Endothelial cell of umbilical vein (primary cell): ENCODE measurements around the gene ARFIP1. TPM values are rescaled to one million over a fixed set of nuclear protein-coding genes. Genes with fewer than 3 reads are reported as not detected.

Source experiments
- BruUV-seq: library from RNA; stranded (reverse); fragments of 400-500 nt; replicated peaks from 2 replicates; lab custom pipeline; 2021; lab: Mats Ljungman, UMichigan
- CTCF ChIA-PET: fragments of 300-600, 350-600 bp; sonication (Branson Sonifier 250); formaldehyde crosslinking; loops from one replicate; lab custom pipeline; 2021; ENCODE audit warnings: antibody characterized with exemption, inconsistent platforms; lab: Charles Lee
- POLR2A ChIA-PET: fragments of 300-600, 350-600 bp; sonication (Branson Sonifier 250); formaldehyde crosslinking; loops from one replicate; lab custom pipeline; 2021; ENCODE audit warnings: antibody characterized with exemption, inconsistent platforms; lab: Charles Lee
- DNase-seq: peaks from one replicate; pipeline ENCODE4 v3.0.0-alpha.2; 2011; ENCODE audit warnings: low read depth, low spot score
- FAIRE-seq: peaks from 2 replicates; lab custom pipeline; 2011; peaks lifted over from hg19 to GRCh38; lab: Jason Lieb, UNC
- H2AFZ ChIP-seq: 2 replicates; pipeline ENCODE4 v1.6.0; 2012; ENCODE audit warnings: low read depth, low read length, control low read depth, inconsistent platforms
- H3K27ac ChIP-seq: 2 replicates; pipeline ENCODE4 v1.5.1; 2011; ENCODE audit warnings: low read depth, mild to moderate bottlenecking, control low read depth, low read length, moderate library complexity; ENCODE audit not compliant: insufficient read depth
- H3K27me3 ChIP-seq, 2 experiments: 2 replicates each; pipeline versions ENCODE4 v1.6.0 to v1.6.1; 2011; ENCODE audit warnings: low read length in 2 of 2, mixed read lengths in 1 of 2; ENCODE audit not compliant: control insufficient read depth in 2 of 2, insufficient read depth in 2 of 2
- H3K36me3 ChIP-seq, 2 experiments: 2 replicates in 1 of 2; 3 replicates in 1 of 2; pipeline ENCODE4 v1.5.1; 2011; ENCODE audit warnings: low read length in 2 of 2, mild to moderate bottlenecking in 1 of 2, moderate library complexity in 1 of 2; ENCODE audit not compliant: control insufficient read depth in 2 of 2, insufficient read depth in 2 of 2; ENCODE audit errors: extremely low read depth in 1 of 2
- H3K4me1 ChIP-seq: 3 replicates; pipeline ENCODE4 v1.5.1; 2011; ENCODE audit warnings: mild to moderate bottlenecking, low read length; ENCODE audit not compliant: control insufficient read depth, insufficient read depth; ENCODE audit errors: extremely low read depth
- H3K4me2 ChIP-seq: 2 replicates; pipeline ENCODE4 v1.6.1; 2011; ENCODE audit warnings: low read length, control low read depth, mixed read lengths; ENCODE audit not compliant: insufficient read depth
- H3K4me3 ChIP-seq, 3 experiments: fragments of 200-600 bp in 1 of 3; sonication (generic), shearing (Covaris generic) in 1 of 3; replicated peaks in 1 of 3; 2 replicates each; pipeline ENCODE4 v1.5.1; 2011 to 2016; ENCODE audit warnings: control low read depth in 3 of 3, low read length in 3 of 3, mild to moderate bottlenecking in 2 of 3, inconsistent platforms in 1 of 3, low read depth in 1 of 3, moderate library complexity in 1 of 3; ENCODE audit not compliant: insufficient read depth in 1 of 3
- H3K79me2 ChIP-seq: 2 replicates; pipeline ENCODE4 v1.6.0; 2012; ENCODE audit warnings: low read length, inconsistent platforms; ENCODE audit not compliant: control insufficient read depth, insufficient read depth
- H3K9ac ChIP-seq: replicated peaks from 2 replicates; pipeline ENCODE3; 2011; ENCODE audit warnings: low read length, control low read depth; ENCODE audit not compliant: insufficient read depth; ENCODE audit errors: extremely low read depth
- H3K9me1 ChIP-seq: replicated peaks from 3 replicates; pipeline ENCODE4 v1.6.0; 2011; ENCODE audit warnings: mild to moderate bottlenecking, low read length; ENCODE audit not compliant: control insufficient read depth, insufficient read depth; ENCODE audit errors: extremely low read depth
- H3K9me3 ChIP-seq: replicated peaks from 2 replicates; pipeline ENCODE4 v1.5.1; 2012; ENCODE audit warnings: low read length, inconsistent platforms; ENCODE audit not compliant: control insufficient read depth, insufficient read depth
- H4K20me1 ChIP-seq: replicated peaks from 2 replicates; pipeline ENCODE3; 2011; ENCODE audit warnings: mild to moderate bottlenecking, low read length; ENCODE audit not compliant: control insufficient read depth, insufficient read depth; ENCODE audit errors: extremely low read depth
- EZH2 ChIP-seq: IDR thresholded peaks from 2 replicates; pipeline ENCODE4 v1.6.1; 2012; ENCODE audit warnings: borderline replicate concordance, low read depth, mild to moderate bottlenecking, moderate library complexity, low read length, inconsistent platforms; ENCODE audit not compliant: severe bottlenecking
- FOS ChIP-seq: IDR thresholded peaks from 2 replicates; pipeline ENCODE4 v1.6.1; 2011; ENCODE audit warnings: mild to moderate bottlenecking, low read length, moderate library complexity, borderline replicate concordance; ENCODE audit not compliant: insufficient read depth
- JUN ChIP-seq: IDR thresholded peaks from 2 replicates; pipeline ENCODE4 v1.6.1; 2011; ENCODE audit warnings: borderline replicate concordance, low read depth; ENCODE audit not compliant: insufficient read length, insufficient read depth
- MYC ChIP-seq: IDR thresholded peaks from one replicate; pipeline ENCODE4 v1.6.1; 2011; ENCODE audit warnings: mild to moderate bottlenecking, low read depth, low read length
- dilution Hi-C: fragments of 300-500 bp; cut with MboI; formaldehyde crosslinking; loops from one replicate; pipeline ENCODE4 v1.15.0; 2019; ENCODE audit warnings: low sequenced_read_pairs; ENCODE audit not compliant: extremely low pct_ligation_motif_present
- intact Hi-C: fragments of 100-400 bp; cut with micrococcal nuclease; formaldehyde crosslinking; loops from one replicate; pipeline ENCODE4 v1.10.0; 2022
- polyA plus RNA-seq, 4 experiments: library from polyadenylated mRNA; depleted of rRNA in 3 of 4; stranded (reverse) in 3 of 4; unstranded in 1 of 4; fragments of >200 nt; gene quantifications; 2 replicates each; pipeline versions ENCODE4 v1.2.1 to v1.2.3, GENCODE V29; 2011 to 2012; ENCODE audit warnings: missing spikeins in 1 of 4
- total RNA-seq: library from RNA; stranded (reverse); gene quantifications from 2 replicates; pipeline ENCODE4 v1.2.3, GENCODE V29; 2021

ARFIP1 gene
- total and polyA plus RNA-seq, 2 donors (not counting 3 experiments of a cell fraction or from before 2014, with no cell fraction given): 10.0 to 24.2 TPM

DNA sequence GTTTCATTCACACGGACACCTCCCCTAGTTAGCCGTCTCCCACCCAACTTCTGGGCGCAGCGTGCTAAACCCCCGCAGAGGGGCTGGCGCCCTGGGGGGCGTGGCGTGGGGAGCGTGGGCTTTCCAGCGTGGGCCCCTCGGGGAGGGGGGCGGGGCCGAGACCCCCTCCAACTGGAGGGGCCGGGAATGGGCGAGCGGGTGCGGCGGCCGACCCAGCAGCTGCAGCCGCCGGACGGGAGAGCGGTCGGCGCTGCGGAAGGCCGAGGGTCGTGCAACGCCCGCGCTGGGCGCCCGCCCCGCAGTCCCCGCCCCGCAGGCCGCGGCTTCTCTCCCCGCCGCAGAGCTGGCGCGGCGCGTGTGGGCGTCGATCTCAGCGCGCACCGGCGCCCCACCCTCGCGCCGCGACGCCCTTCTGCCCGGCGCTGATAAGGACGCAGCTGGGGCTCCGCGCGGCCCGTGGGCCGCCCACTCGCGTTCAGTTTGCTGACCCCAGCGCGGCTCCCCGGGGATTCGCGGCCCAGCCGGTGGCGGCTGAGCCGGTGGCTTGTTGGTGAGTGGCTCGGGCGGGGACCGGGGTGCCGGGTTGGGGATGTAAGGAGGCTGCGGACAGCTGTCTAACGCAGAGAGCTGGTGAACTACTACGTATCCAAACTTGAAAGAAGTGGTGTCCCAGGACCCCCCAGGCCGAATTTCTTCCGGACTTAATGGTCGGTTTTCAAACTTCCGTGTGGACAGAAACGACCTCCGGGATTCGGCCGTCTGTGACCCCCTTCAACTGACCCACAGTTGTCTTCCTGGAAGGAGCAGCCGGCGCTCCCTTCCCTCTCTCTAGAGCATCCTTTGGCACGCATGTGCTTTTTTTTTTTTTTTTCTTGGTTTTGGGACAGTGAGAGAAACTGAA lies 157.8 kb downstream of the ARFIP1 start:
- ChIA-PET CTCF (interaction anchor here (0.9 to 1.5 kb wide), 4 partner anchors 11 to 436 kb away, joined by 3 to 5 read pairs (median 4); no protein-coding TSS in a partner anchor), POLR2A (no interaction called here)
- dilution Hi-C loops: no loop called here

DNA sequence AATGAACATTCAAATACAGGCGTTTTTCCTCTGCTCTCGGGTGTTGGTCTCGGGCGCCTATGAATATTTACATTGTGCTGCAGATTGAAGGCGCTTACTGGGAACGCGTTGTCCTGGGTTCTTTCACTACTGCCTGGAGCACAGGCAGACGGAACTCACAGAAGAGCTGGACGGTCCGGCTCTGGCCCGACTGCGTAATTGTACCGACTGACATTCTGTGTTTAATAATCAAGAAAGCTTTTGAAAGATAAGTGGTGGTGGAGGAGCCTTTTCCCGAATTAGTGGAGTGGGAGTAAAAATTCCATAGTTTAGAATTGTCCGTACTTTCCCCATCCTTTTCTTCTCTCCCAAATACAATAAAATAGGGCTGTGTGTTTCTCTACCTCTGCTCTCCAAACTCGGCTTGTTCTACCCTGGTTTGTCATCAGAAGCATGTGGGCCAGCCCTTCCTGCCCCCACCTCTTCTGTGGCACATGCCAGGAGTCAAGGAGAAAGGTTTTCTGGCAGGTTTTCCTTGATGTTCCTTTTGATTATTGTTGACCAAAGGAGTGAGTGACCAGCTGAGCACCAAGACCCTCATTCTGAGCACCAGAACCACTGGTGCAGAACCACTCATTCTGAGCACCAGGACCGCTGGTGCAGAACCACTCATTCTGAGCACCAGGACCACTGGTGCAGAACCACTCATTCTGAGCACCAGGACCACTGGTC lies 158.6 kb downstream of the ARFIP1 start:
- intact Hi-C loops: loop anchor here (1.0 to 10.0 kb wide), 3 partner anchors 23 to 186 kb away; no protein-coding TSS in a partner anchor
- peaks cover 54 to 74% of the 10 kb centered on the region in 2 experiments for H3K27me3 ChIP-seq

More for the DNA sequence above, 157.8 kb downstream of the ARFIP1 start:
- FAIRE-seq (peak; percentile 26), DNase-seq (peak; percentile 26)
- H3K4me2 ChIP-seq: peak overlapping the region; percentile 85
- no peaks in the 10 kb centered on the region for H3K9me1 ChIP-seq
- peak overlapping the region; percentile 71 for H2AFZ ChIP-seq
- H3K9ac ChIP-seq: no peak overlapping the region
- H4K20me1 ChIP-seq: no peaks in the 10 kb centered on the region
- no peak for TF ChIP-seq MYC
- peak; percentile 45 for TF ChIP-seq EZH2
- no peaks in the 10 kb centered on the region for H3K79me2 ChIP-seq
- H3K4me1 ChIP-seq: peaks cover 17% of the 10 kb centered on the region
- BruUV-seq: no TSS peak
- H3K27ac ChIP-seq: no peak overlapping the region
- H3K36me3 ChIP-seq: no peaks in the 10 kb centered on the region
- intact Hi-C loops: loop anchor here (1.0 to 10.0 kb wide), 3 partner anchors 24 to 187 kb away; no protein-coding TSS in a partner anchor
- no peaks in the 10 kb centered on the region for H3K9me3 ChIP-seq
- peaks cover 52 to 74% of the 10 kb centered on the region in 2 experiments for H3K27me3 ChIP-seq
- peak overlapping the region; percentile 49 to 57 (median 51) for H3K4me3 ChIP-seq

More for the DNA sequence above, 158.6 kb downstream of the ARFIP1 start:
- FAIRE-seq (no peak), DNase-seq (no peak)
- no TSS peak for BruUV-seq
- dilution Hi-C loops: no loop called here
- no peaks in the 10 kb centered on the region for H3K79me2 ChIP-seq
- no peaks in the 10 kb centered on the region for H3K9me3 ChIP-seq
- H3K36me3 ChIP-seq: no peaks in the 10 kb centered on the region
- no peak for TF ChIP-seq FOS
- no peak for TF ChIP-seq JUN
- H3K4me1 ChIP-seq: peaks cover 17% of the 10 kb centered on the region
- no peaks in the 10 kb centered on the region for H3K9me1 ChIP-seq
- H3K4me3 ChIP-seq: peak overlapping the region; percentile 29 to 57 (median 49)
- no peak overlapping the region for H2AFZ ChIP-seq
- H3K4me2 ChIP-seq: peak overlapping the region; percentile 85
- CTCF ChIA-PET: interaction anchor here (1.5 kb wide), 2 partner anchors 10 to 437 kb away, joined by 3 to 5 read pairs; no protein-coding TSS in a partner anchor
- POLR2A ChIA-PET: interaction anchor here (0.6 kb wide), 1 partner anchor 23 kb away, joined by 3 read pairs; no protein-coding TSS in a partner anchor
- no peak overlapping the region for H3K27ac ChIP-seq
- H4K20me1 ChIP-seq: no peaks in the 10 kb centered on the region
- no peak overlapping the region for H3K9ac ChIP-seq
